Effector memory CD8-positive, alpha-beta T cell (primary cell): ENCODE measurements around the gene FDXACB1.

Experiments used
- ATAC-seq: fragments of 150-1000 bp; cut with Tn5 transposase; replicated peaks from 2 replicates; pipeline ENCODE4 v1.10.0; 2021; ENCODE audit warnings: mild to moderate bottlenecking, moderate library complexity
- DNase-seq, 3 experiments: peaks; one replicate each; pipeline ENCODE4 v3.0.0; 2021
- H3K27ac Mint-ChIP-seq, 2 donors: one replicate each; pipeline ENCODE4 v1.8.0; 2022; ENCODE audit warnings: mild to moderate bottlenecking in 2 of 2, mixed read lengths in 2 of 2, moderate library complexity in 2 of 2
- H3K27me3 Mint-ChIP-seq, 2 donors: one replicate each; pipeline ENCODE4 v1.8.0; 2022; ENCODE audit warnings: mixed read lengths in 2 of 2
- H3K36me3 Mint-ChIP-seq: one replicate; pipeline ENCODE4 v1.8.0; 2022; ENCODE audit warnings: mild to moderate bottlenecking, moderate library complexity, mixed read lengths; ENCODE audit not compliant: insufficient read depth
- H3K4me1 Mint-ChIP-seq, 2 donors: one replicate each; pipeline ENCODE4 v1.8.0; 2022; ENCODE audit warnings: low read depth in 2 of 2, mixed read lengths in 2 of 2
- H3K4me3 Mint-ChIP-seq, 2 donors: one replicate each; pipeline ENCODE4 v1.8.0; 2022; ENCODE audit warnings: mild to moderate bottlenecking in 2 of 2, mixed read lengths in 2 of 2, moderate library complexity in 2 of 2
- H3K9me3 Mint-ChIP-seq, 2 donors: one replicate each; pipeline ENCODE4 v1.8.0; 2022; ENCODE audit warnings: mixed read lengths in 2 of 2

FDXACB1 gene

DNA sequence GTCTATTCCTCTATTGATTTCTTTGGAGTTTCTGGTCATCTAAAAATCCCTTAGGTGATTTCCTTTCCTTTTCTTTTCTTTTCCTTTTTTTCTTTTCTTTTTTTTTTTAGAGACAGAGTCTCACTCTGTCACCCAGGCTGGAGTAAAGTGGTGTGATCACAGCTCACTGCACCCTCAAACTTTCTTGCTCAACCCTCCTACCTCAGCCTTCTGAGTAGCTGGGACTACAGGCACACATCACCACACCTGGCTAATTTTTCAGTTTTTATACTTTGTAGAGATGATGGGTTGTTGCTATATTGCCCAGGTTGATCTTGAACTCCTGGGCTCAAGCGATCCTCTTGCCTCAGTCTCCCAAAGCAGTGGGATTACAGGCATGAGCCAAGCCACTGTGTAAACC lies 37.8 kb upstream of the FDXACB1 start:
- Mint-ChIP-seq H3K27me3 (peaks cover 60 to 68% of the 10 kb centered on the region in 2 donors), H3K4me1 (peaks cover 0 to 2% of the 10 kb centered on the region in 2 donors), H3K9me3 (no peaks in the 10 kb centered on the region), H3K27ac (no peak overlapping the region), H3K36me3 (no peaks in the 10 kb centered on the region), H3K4me3 (no peak overlapping the region)
- no peak for ATAC-seq
- DNase-seq, result no peak

- Mint-ChIP-seq H3K36me3 (no peaks in the 10 kb centered on the region), H3K4me1 (peaks cover 0 to 2% of the 10 kb centered on the region in 2 donors), H3K4me3 (no peak overlapping the region), H3K27ac (no peak overlapping the region), H3K9me3 (no peaks in the 10 kb centered on the region), H3K27me3 (peaks cover 75 to 87% of the 10 kb centered on the region in 2 donors)
- DNase-seq, result no peak
- no peak for ATAC-seq
These were observed 35.0 kb upstream of the FDXACB1 start for GRCh38 chr11:111913997-111914396.

DNA sequence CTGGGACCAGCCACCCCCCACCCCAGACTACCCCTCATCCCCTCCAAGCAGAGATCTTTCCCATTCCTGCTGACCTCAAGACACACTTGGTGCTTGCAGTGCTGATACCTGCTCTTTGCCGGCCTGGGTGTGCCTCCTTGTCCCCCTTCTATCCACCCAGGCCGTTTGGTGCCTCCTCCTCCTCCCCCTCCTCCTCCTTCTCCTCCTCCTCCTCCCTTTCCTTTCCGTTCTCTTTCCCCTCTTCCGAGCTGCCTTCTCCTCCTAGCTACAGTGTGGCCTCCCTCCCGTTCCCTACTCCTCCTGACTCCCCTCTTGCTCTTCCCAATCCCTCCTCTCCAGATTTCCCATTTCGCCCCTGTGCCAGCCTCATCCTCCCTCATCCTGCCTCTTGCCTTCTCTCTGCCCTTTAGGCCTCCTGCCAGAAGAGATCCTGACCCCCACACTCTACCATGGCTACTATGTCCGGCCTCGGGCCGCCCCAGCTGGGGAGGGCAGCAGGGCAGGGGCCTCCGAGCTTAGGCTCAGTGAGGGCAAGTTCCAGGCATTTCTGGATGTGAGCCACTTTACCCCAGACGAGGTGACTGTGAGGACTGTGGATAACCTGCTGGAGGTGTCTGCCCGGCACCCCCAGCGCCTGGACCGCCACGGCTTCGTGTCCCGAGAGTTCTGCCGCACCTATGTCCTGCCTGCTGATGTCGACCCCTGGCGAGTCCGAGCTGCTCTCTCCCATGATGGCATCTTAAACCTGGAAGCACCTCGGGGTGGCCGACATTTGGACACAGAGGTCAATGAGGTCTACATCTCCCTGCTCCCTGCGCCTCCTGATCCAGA lies 34.3 kb upstream of the FDXACB1 start:
- no peak overlapping the region for H3K4me3 Mint-ChIP-seq
- no peak for DNase-seq
- H3K9me3 Mint-ChIP-seq, result no peaks in the 10 kb centered on the region
- peaks cover 0 to 2% of the 10 kb centered on the region in 2 donors for H3K4me1 Mint-ChIP-seq
- peaks cover 81 to 92% of the 10 kb centered on the region in 2 donors for H3K27me3 Mint-ChIP-seq
- H3K36me3 Mint-ChIP-seq, result no peaks in the 10 kb centered on the region
- ATAC-seq, result no peak
- no peak overlapping the region for H3K27ac Mint-ChIP-seq

GRCh38 chr11:111912535-111912934 lies 33.6 kb upstream of the FDXACB1 start, which contains the start of gene HSPB2:
TSS of gene HSPB2 (plus strand) at chr11:111912734. CDS start at chr11:111912830, 96 bp downstream.
- Mint-ChIP-seq H3K4me3 (no peak within 1 kb of the TSS), H3K9me3 (no peaks in the 10 kb centered on the region), H3K27me3 (peaks cover 75 to 92% of the 10 kb centered on the region in 2 donors), H3K4me1 (peaks cover 0 to 2% of the 10 kb centered on the region in 2 donors), H3K36me3 (no peaks in the 10 kb centered on the region), H3K27ac (no peak within 1 kb of the TSS)
- DNase-seq, result no peak
- no peak for ATAC-seq

DNA sequence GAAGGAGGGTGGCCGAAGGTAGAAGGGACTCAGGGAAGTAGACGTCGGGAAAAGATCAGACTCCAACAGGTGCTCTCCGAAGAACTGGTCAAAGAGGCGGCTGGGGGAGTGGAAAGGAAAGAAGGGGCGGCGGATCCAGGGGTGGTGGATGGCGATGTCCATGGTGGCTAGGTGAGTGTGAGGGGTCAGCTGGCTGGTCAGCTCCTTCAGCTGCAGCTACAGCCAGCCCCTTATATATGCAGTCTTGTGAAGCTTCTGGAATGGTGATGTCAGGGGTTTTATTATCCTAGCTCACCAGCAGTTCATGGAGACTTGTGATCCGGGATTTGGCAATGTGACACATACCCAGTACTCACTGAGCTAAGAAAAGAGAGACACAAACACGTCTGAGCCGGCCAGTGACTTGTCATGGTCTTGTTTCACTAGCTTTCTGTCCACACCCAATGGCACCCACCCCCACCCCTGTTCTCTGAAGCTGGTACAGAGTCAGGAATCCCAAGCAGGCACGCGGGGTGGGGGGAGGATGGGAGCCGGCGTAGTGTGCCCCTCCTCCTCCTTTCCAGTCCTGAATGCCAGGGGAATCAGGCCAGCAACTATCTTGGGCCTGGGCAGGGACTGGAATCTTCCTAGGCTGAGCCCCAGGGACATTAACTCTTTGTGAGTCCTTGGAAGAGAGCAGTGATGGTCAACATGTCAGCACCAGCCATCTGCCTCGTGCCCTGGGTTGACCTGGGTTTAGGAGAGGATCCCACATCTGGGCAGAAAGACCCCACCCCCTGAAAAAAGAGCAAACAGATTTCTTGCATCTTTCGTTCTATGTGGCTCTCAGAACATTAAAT lies 32.8 kb upstream of the FDXACB1 start, which contains the start of gene CRYAB:
TSS of gene CRYAB (minus strand) at position 208 of the 839 bp plus-strand sequence. CDS start at position 162, 46 bp downstream.
- no peaks in the 10 kb centered on the region for H3K9me3 Mint-ChIP-seq
- H3K4me3 Mint-ChIP-seq, result no peak within 1 kb of the TSS
- H3K27ac Mint-ChIP-seq, result no peak within 1 kb of the TSS
- ATAC-seq (no peak), DNase-seq (no peak)
- H3K4me1 Mint-ChIP-seq, result peaks cover 0 to 2% of the 10 kb centered on the region in 2 donors
- H3K27me3 Mint-ChIP-seq, result peaks cover 68 to 91% of the 10 kb centered on the region in 2 donors
- H3K36me3 Mint-ChIP-seq, result no peaks in the 10 kb centered on the region

- Mint-ChIP-seq H3K36me3 (no peaks in the 10 kb centered on the region), H3K4me3 (no peak overlapping the region), H3K27me3 (peaks cover 60 to 82% of the 10 kb centered on the region in 2 donors), H3K27ac (no peak overlapping the region), H3K4me1 (peaks cover 0 to 2% of the 10 kb centered on the region in 2 donors), H3K9me3 (no peaks in the 10 kb centered on the region)
- no peak for DNase-seq
- no peak for ATAC-seq
These were observed 32.0 kb upstream of the FDXACB1 start for GRCh38 chr11:111910676-111911562.

- peaks cover 0 to 2% of the 10 kb centered on the region in 2 donors for H3K4me1 Mint-ChIP-seq
- peaks cover 0 to 2% of the 10 kb centered on the region in 2 donors for H3K9me3 Mint-ChIP-seq
- no peak for DNase-seq
- no peaks in the 10 kb centered on the region for H3K36me3 Mint-ChIP-seq
- H3K27ac Mint-ChIP-seq, result no peak overlapping the region
- H3K27me3 Mint-ChIP-seq, result peaks cover 48 to 70% of the 10 kb centered on the region in 2 donors
- H3K4me3 Mint-ChIP-seq, result no peak overlapping the region
- no peak for ATAC-seq
These were observed 30.4 kb upstream of the FDXACB1 start for GRCh38 chr11:111909378-111909777.

- Mint-ChIP-seq H3K27ac (no peak overlapping the region), H3K4me1 (peaks cover 0 to 2% of the 10 kb centered on the region in 2 donors), H3K27me3 (peaks cover 46 to 64% of the 10 kb centered on the region in 2 donors), H3K4me3 (no peak overlapping the region), H3K36me3 (no peaks in the 10 kb centered on the region), H3K9me3 (peaks cover 0 to 2% of the 10 kb centered on the region in 2 donors)
- DNase-seq (no peak), ATAC-seq (no peak)
These were observed 29.8 kb upstream of the FDXACB1 start for GRCh38 chr11:111908639-111909305.

GRCh38 chr11:111906680-111907079 lies 27.7 kb upstream of the FDXACB1 start:
- DNase-seq (no peak), ATAC-seq (no peak)
- H3K36me3 Mint-ChIP-seq, result no peaks in the 10 kb centered on the region
- H3K4me3 Mint-ChIP-seq, result no peak overlapping the region
- peaks cover 0 to 2% of the 10 kb centered on the region in 2 donors for H3K9me3 Mint-ChIP-seq
- H3K4me1 Mint-ChIP-seq, result no peaks in the 10 kb centered on the region
- H3K27me3 Mint-ChIP-seq, result peaks cover 43 to 49% of the 10 kb centered on the region in 2 donors
- H3K27ac Mint-ChIP-seq, result no peak overlapping the region

GRCh38 chr11:111905411-111905810 lies 26.4 kb upstream of the FDXACB1 start:
- Mint-ChIP-seq H3K27ac (no peak overlapping the region), H3K9me3 (peaks cover 0 to 2% of the 10 kb centered on the region in 2 donors), H3K27me3 (peaks cover 30 to 37% of the 10 kb centered on the region in 2 donors), H3K4me1 (no peaks in the 10 kb centered on the region), H3K36me3 (no peaks in the 10 kb centered on the region), H3K4me3 (no peak overlapping the region)
- DNase-seq (no peak), ATAC-seq (no peak)

- no peak overlapping the region for H3K4me3 Mint-ChIP-seq
- DNase-seq (no peak), ATAC-seq (no peak)
These were observed 7.9 kb upstream of the FDXACB1 start for GRCh38 chr11:111886844-111887243.

GRCh38 chr11:111886032-111886431 lies 7.1 kb upstream of the FDXACB1 start:
- H3K4me1 Mint-ChIP-seq, result no peaks in the 10 kb centered on the region
- no peak for DNase-seq
- no peaks in the 10 kb centered on the region for H3K27me3 Mint-ChIP-seq
- no peak for ATAC-seq
- peaks cover 9% of the 10 kb centered on the region for H3K36me3 Mint-ChIP-seq
- no peak overlapping the region for H3K4me3 Mint-ChIP-seq
- H3K9me3 Mint-ChIP-seq, result no peaks in the 10 kb centered on the region
- H3K27ac Mint-ChIP-seq, result no peak overlapping the region

More at GRCh38 chr11:111886844-111887243, 7.9 kb upstream of the FDXACB1 start:
- Mint-ChIP-seq H3K27me3 (no peaks in the 10 kb centered on the region), H3K4me1 (no peaks in the 10 kb centered on the region), H3K9me3 (no peaks in the 10 kb centered on the region), H3K36me3 (peaks cover 9% of the 10 kb centered on the region), H3K27ac (no peak overlapping the region)
